ENCODE results near the gene TMEM87B.
"Not testable (repeated sequence)": the region's sequence is repeated elsewhere in the genome, so short reads cannot be mapped to it uniquely, and the experiment has no call there.

TMEM87B gene

GRCh38 chr2:112034924-112035323 is 20.1 kb upstream of the TMEM87B start:
- DNase-seq: no peak

GRCh38 chr2:112035786-112036185 is 19.3 kb upstream of the TMEM87B start:
- no peak for DNase-seq

GRCh38 chr2:112039556-112039955 is 15.5 kb upstream of the TMEM87B start:
- not testable (repeated sequence) for DNase-seq

- DNase-seq: not testable (repeated sequence)
Observed at GRCh38 chr2:112040066-112040465, 15.0 kb upstream of the TMEM87B start.

DNA sequence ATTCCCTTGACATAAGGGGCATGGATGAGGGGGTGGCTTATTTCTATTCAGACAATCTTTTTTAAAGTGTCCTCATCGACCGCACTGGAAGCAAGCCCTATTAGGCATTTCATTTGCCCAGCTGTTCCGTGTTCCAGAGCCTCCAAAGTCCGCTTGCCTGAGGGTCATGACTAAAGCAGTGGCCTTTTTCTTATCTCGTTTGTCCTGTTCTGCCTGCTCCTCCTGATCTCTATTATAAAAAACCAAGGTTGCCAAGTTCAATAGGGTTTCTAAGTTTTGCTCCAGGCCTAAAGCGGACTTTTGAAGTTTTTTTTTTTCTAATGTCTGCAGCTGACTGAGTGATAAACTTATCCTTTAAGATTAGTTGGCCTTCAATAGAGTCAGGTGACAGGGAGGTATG is 13.6 kb upstream of the TMEM87B start:
- not testable (repeated sequence) for DNase-seq

DNA sequence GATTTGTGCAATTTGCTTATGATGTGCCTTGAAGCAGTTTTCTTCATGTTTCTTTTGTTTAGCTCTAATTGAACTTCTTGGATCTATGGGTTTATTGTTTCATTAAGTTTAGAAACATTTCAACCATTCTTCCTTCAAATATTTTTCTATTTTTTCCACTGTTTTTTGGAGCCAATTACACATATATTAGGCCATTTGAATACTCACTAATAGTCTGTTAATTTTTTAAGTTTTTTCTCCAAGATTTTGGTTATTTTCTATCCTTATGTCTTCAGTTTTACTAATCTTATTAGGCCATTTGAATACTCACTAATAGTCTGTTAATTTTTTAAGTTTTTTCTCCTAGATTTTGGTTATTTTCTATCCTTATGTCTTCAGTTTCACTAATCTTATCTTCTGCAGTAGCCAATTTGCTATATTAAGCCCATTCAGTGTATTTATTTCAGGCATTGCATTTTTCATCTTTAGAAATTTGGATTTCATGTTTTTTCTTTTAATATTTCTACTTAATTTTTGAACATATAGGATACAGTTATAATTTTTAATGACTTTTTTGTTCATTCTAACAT is 9.5 kb upstream of the TMEM87B start:
- no peak for DNase-seq

GRCh38 chr2:112046231-112046630 is 8.8 kb upstream of the TMEM87B start:
- no peak for DNase-seq

GRCh38 chr2:112047537-112048235 is 7.4 kb upstream of the TMEM87B start:
- no peak for DNase-seq

DNA sequence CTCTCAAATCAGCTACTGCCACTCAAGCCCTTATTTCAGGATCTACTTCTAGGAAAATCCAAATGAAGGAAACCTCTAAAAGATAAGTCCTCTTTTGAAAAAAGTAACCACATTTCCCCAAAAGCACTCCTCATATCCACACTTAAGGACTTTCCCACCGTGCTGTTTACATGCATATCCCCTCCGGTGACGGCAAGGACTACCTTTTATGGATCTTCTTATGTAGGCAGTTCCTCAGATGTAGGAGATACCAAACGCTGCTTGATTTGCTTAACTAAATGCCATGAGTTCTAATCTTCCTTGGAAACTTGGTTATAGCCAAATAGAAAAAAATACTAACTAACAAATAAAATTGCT is 6.9 kb upstream of the TMEM87B start:
- DNase-seq: no peak

- peak in 1 of 2 donors; percentile 45 for DNase-seq
Observed at GRCh38 chr2:112048887-112049286, 6.2 kb upstream of the TMEM87B start.

DNA sequence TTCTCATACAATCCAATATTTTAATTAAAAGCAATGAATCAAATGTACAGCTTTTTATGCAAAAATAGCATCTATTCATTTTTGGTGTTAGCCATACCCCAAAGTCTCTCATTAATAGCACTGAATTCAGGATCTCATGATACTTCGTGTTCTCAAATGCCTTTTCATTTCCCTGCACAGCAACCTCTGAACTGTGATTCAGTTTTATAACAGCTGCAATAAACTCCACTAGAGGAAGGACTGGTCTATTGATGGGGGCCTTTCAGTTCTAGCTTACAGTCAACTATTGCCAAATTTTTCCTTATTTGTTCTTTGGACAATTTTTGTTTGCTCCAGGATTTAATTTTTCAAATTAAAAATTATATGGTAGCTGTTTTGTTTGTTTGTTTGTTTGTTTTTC is 4.8 kb upstream of the TMEM87B start:
- no peak for DNase-seq

- peak; percentile 98 to 99 for DNase-seq
Observed at GRCh38 chr2:112053917-112054846, 887 bp upstream of the TMEM87B start.

GRCh38 chr2:112055730-112056625 is 909 bp downstream of the TMEM87B start:
- DNase-seq: peak; percentile 38 to 40

- no peak for DNase-seq
Observed at GRCh38 chr2:112056626-112056987, 1.5 kb downstream of the TMEM87B start.

- no peak for DNase-seq
Observed at GRCh38 chr2:112059671-112060070, 4.6 kb downstream of the TMEM87B start.

DNA sequence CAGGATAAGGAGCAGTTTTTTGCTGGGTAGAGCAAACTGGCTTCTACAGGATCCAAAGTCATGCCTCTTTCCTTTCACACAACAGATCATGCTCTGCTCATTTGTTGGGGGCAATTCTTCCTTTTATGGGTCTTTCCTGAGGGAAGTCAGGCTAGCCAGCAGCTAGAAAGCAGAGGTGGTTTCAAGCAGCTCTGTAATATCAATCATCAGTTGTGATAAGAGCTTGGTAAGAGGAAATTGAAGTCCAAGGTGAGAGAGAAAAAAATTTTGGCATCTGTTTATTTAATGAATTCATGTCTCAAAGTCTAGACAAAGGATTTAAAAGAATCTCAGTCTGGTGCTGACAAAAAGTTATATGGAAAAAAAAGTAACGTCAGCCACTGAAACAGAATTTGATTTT is 6.2 kb downstream of the TMEM87B start:
- DNase-seq: no peak

GRCh38 chr2:112061840-112062239 is 6.8 kb downstream of the TMEM87B start:
- no peak for DNase-seq

DNA sequence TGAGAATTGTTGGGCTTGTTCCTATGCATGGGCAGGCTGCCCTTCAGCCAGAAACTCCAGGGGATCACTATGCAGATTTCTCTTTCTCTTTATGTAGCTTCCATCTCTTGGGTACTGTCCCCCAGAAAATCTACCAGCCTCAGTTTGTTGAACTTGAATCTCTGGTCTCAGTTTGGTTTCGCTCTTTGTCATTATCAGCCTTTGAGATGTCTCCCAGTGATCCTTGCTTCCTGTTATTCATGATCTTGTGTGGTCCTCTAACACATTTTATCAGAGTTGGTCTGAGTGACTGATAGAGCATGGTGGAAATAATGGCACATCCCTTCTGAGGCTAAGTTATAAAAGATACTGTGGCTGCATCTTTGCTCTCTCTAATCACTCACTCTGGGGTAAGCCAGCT is 7.8 kb downstream of the TMEM87B start:
- DNase-seq: no peak

- DNase-seq: no peak
Observed at GRCh38 chr2:112065486-112065885, 10.4 kb downstream of the TMEM87B start.

DNA sequence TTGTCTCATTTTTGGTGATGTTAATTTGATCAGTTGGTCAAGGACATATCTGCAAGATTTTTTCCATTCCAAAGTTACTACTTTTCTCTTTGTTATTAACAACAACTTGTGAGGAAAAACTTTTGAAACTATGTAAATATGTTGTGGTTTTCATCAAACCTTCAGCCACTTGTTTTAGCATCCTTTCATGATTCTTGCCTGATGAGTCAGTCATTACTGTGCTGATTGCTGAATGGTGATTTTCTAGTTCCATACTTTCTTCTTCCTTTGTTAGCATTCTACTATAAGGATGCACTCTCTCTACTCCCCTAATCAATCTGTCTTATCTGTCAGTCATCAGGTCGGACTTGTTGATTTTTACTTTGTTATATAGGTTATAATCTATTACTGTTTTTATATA is 10.9 kb downstream of the TMEM87B start:
- no peak for DNase-seq

- DNase-seq: not testable (repeated sequence)
Observed at GRCh38 chr2:112069794-112070193, 14.7 kb downstream of the TMEM87B start.

DNA sequence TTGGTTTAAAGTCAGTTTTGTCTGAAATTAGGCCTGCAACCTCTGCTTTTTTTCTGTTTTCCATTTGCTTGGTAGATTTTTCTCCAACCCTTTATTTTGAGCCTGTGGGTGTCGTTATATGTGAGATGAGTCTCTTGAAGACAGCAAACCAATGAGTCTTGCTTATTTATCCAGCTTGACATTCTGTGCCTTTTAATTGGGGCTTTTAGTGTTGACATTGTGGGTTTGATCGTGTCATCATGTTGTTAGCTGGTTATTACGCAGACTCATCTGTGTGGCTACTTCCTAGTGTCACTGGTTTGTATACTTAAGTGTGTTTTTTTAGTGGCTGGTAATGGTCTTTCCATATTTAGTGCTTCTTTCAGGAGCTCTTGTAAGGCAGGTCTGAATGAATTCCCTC is 18.8 kb downstream of the TMEM87B start:
- no peak for DNase-seq

DNA sequence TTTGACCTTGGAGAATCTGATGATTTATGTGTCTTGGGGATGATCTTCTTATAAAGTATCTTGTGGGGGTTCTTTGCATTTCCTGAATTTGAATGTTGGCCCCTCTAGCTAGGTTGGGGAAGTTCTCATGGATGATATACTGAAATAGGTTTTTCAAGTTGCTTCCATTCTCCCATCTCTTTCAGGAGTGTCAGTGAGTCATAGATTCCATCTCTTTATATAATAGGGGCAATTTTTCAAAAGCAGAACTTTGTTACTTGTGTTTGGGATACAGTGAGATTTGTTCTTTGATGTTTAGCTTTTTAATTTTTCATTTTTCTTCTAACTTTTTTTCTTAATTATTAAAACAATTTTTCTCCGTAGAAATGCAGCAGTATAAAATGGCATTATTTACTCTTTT is 19.4 kb downstream of the TMEM87B start:
- DNase-seq: no peak
